Measurements from ENCODE around the gene EPHB1. TPM values are rescaled to one million over a fixed set of nuclear protein-coding genes. Genes with fewer than 3 reads are reported as not detected.

Gene EPHB1
- total RNA-seq, 8 experiments from 2014 or later = 0.31 to 21.1 (median 13.7) TPM; not detected in 1

GRCh38 chr3:135238871-135239614 lies 444.0 kb downstream of the EPHB1 start:
- Histone ChIP-seq H3K4me3 (no peak overlapping the region), H3K4me1 (replicated peaks in 1 of 2) (peaks cover 6 to 8% of the 10 kb centered on the region in 2 donors), H3K27ac (no peak overlapping the region)
- in situ Hi-C loops (cut with MboI; ENCODE audit: low pct_unique_long_range_greater_than_20kb in 2 of 9, low sequenced_read_pairs in 9 of 9, unreplicated experiment in 9 of 9) = no loop called here
- ATAC-seq (replicated peaks in 6 of 8) = no peak
- WGBS, 10 experiments = 17 to 100% (median 69%) methylated on average over 1 to 4 of the region's 6 CpGs; no CpG with 5 or more reads in 1 of the 10 experiments

- in situ Hi-C loops (cut with MboI; ENCODE audit: low pct_unique_long_range_greater_than_20kb in 2 of 9, low sequenced_read_pairs in 9 of 9, unreplicated experiment in 9 of 9) = no loop called here
- 0 to 100% (median 55%) methylated on average over 1 of the region's 1 CpG; no CpG with 5 or more reads in 4 of the 10 experiments for WGBS, 10 experiments
Measured at GRCh38 chr3:135239615-135239884, 444.5 kb downstream of the EPHB1 start.

GRCh38 chr3:135240426-135240825 lies 445.4 kb downstream of the EPHB1 start:
- Histone ChIP-seq H3K4me3 (no peak overlapping the region), H3K4me1 (replicated peaks in 1 of 2) (peaks cover 6 to 8% of the 10 kb centered on the region in 2 donors), H3K27ac (no peak overlapping the region)
- ATAC-seq (replicated peaks in 6 of 8) = no peak
- in situ Hi-C loops (cut with MboI; ENCODE audit: low pct_unique_long_range_greater_than_20kb in 2 of 9, low sequenced_read_pairs in 9 of 9, unreplicated experiment in 9 of 9) = no loop called here

More at GRCh38 chr3:135239615-135239884, 444.5 kb downstream of the EPHB1 start:
- Histone ChIP-seq H3K27ac (no peak overlapping the region), H3K4me3 (no peak overlapping the region), H3K4me1 (replicated peaks in 1 of 2) (peaks cover 6 to 8% of the 10 kb centered on the region in 2 donors)
- no peak for ATAC-seq (replicated peaks in 6 of 8)

GRCh38 chr3:135242285-135242684 lies 447.2 kb downstream of the EPHB1 start:
- H3K4me3 ChIP-seq = no peak overlapping the region
- 0 to 100% (median 66%) methylated on average over 1 of the region's 2 CpGs; no CpG with 5 or more reads in 4 of the 10 experiments for WGBS, 10 experiments
- no peak for ATAC-seq (replicated peaks in 6 of 8)
- H3K27ac ChIP-seq = no peak overlapping the region
- in situ Hi-C loops (cut with MboI; ENCODE audit: low pct_unique_long_range_greater_than_20kb in 2 of 9, low sequenced_read_pairs in 9 of 9, unreplicated experiment in 9 of 9) = no loop called here
- H3K4me1 ChIP-seq (replicated peaks in 1 of 2) = peaks cover 6% of the 10 kb centered on the region in 2 donors

- H3K27ac ChIP-seq = no peak overlapping the region
- no peak overlapping the region for H3K4me3 ChIP-seq
- peaks cover 0 to 3% of the 10 kb centered on the region in 2 donors for H3K4me1 ChIP-seq (replicated peaks in 1 of 2)
- in situ Hi-C loops (cut with MboI; ENCODE audit: low pct_unique_long_range_greater_than_20kb in 2 of 9, low sequenced_read_pairs in 9 of 9, unreplicated experiment in 9 of 9) = no loop called here
- 0 to 73% (median 27%) methylated on average over 1 to 3 of the region's 3 CpGs; no CpG with 5 or more reads in 3 of the 10 experiments for WGBS, 10 experiments
- ATAC-seq (replicated peaks in 6 of 8) = no peak
Measured at GRCh38 chr3:135243616-135244015, 448.6 kb downstream of the EPHB1 start.

GRCh38 chr3:135246027-135246426 lies 451.0 kb downstream of the EPHB1 start:
- Histone ChIP-seq H3K4me1 (replicated peaks in 1 of 2) (no peaks in the 10 kb centered on the region), H3K4me3 (no peak overlapping the region), H3K27ac (no peak overlapping the region)
- WGBS, 10 experiments = 83 to 100% methylated on average over 1 of the region's 1 CpG; no CpG with 5 or more reads in 8 of the 10 experiments
- ATAC-seq (replicated peaks in 6 of 8) = no peak
- in situ Hi-C loops (cut with MboI; ENCODE audit: low pct_unique_long_range_greater_than_20kb in 2 of 9, low sequenced_read_pairs in 9 of 9, unreplicated experiment in 9 of 9) = no loop called here

- Histone ChIP-seq H3K4me1 (replicated peaks in 1 of 2) (no peaks in the 10 kb centered on the region), H3K4me3 (no peak overlapping the region), H3K27ac (no peak overlapping the region)
- no peak for ATAC-seq (replicated peaks in 6 of 8)
- WGBS, 10 experiments = 0 to 100% (median 86%) methylated on average over 1 to 6 of the region's 12 CpGs; no CpG with 5 or more reads in 1 of the 10 experiments
- in situ Hi-C loops (cut with MboI; ENCODE audit: low pct_unique_long_range_greater_than_20kb in 2 of 9, low sequenced_read_pairs in 9 of 9, unreplicated experiment in 9 of 9) = no loop called here
Measured at GRCh38 chr3:135248213-135248612, 453.2 kb downstream of the EPHB1 start.

GRCh38 chr3:135249186-135249585 lies 454.1 kb downstream of the EPHB1 start:
- Histone ChIP-seq H3K27ac (no peak overlapping the region), H3K4me3 (no peak overlapping the region), H3K4me1 (replicated peaks in 1 of 2) (no peaks in the 10 kb centered on the region)
- WGBS, 10 experiments = 85 to 100% (median 96%) methylated on average over 1 to 5 of the region's 5 CpGs; no CpG with 5 or more reads in 5 of the 10 experiments
- in situ Hi-C loops (cut with MboI; ENCODE audit: low pct_unique_long_range_greater_than_20kb in 2 of 9, low sequenced_read_pairs in 9 of 9, unreplicated experiment in 9 of 9) = no loop called here
- ATAC-seq (replicated peaks in 6 of 8) = no peak

GRCh38 chr3:135258916-135259315 lies 463.9 kb downstream of the EPHB1 start:
- in situ Hi-C loops (cut with MboI; ENCODE audit: low pct_unique_long_range_greater_than_20kb in 2 of 9, low sequenced_read_pairs in 9 of 9, unreplicated experiment in 9 of 9) = no loop called here
- H3K4me1 ChIP-seq (replicated peaks in 1 of 2) = peaks cover 0 to 4% of the 10 kb centered on the region in 2 donors
- no peak overlapping the region for H3K27ac ChIP-seq
- no peak overlapping the region for H3K4me3 ChIP-seq
- ATAC-seq (replicated peaks in 6 of 8) = no peak
- 50 to 100% (median 94%) methylated on average over 1 to 3 of the region's 3 CpGs; no CpG with 5 or more reads in 2 of the 10 experiments for whole genome bisulfite sequencing, 10 experiments

- Histone ChIP-seq H3K4me1 (replicated peaks in 1 of 2) (peaks cover 0 to 4% of the 10 kb centered on the region in 2 donors), H3K27ac (no peak overlapping the region), H3K4me3 (no peak overlapping the region)
- in situ Hi-C loops (cut with MboI; ENCODE audit: low pct_unique_long_range_greater_than_20kb in 2 of 9, low sequenced_read_pairs in 9 of 9, unreplicated experiment in 9 of 9) = no loop called here
- ATAC-seq (replicated peaks in 6 of 8) = no peak
- 71 to 100% (median 80%) methylated on average over 1 to 2 of the region's 2 CpGs; no CpG with 5 or more reads in 2 of the 10 experiments for WGBS, 10 experiments
Measured at GRCh38 chr3:135260025-135260424, 465.0 kb downstream of the EPHB1 start.

GRCh38 chr3:135261214-135261775 lies 466.2 kb downstream of the EPHB1 start:
- ATAC-seq (replicated peaks in 6 of 8) = no peak
- H3K27ac ChIP-seq = no peak overlapping the region
- H3K4me1 ChIP-seq (replicated peaks in 1 of 2) = peaks cover 0 to 4% of the 10 kb centered on the region in 2 donors
- 40 to 100% (median 89%) methylated on average over 1 to 5 of the region's 6 CpGs; no CpG with 5 or more reads in 1 of the 10 experiments for WGBS, 10 experiments
- in situ Hi-C loops (cut with MboI; ENCODE audit: low pct_unique_long_range_greater_than_20kb in 2 of 9, low sequenced_read_pairs in 9 of 9, unreplicated experiment in 9 of 9) = no loop called here
- no peak overlapping the region for H3K4me3 ChIP-seq

- no peak for ATAC-seq (replicated peaks in 6 of 8)
- WGBS, 10 experiments = 0 to 100% (median 80%) methylated on average over 1 of the region's 1 CpG; no CpG with 5 or more reads in 6 of the 10 experiments
- H3K27ac ChIP-seq = no peak overlapping the region
- H3K4me1 ChIP-seq (replicated peaks in 1 of 2) = peaks cover 0 to 4% of the 10 kb centered on the region in 2 donors
- no peak overlapping the region for H3K4me3 ChIP-seq
- in situ Hi-C loops (cut with MboI; ENCODE audit: low pct_unique_long_range_greater_than_20kb in 2 of 9, low sequenced_read_pairs in 9 of 9, unreplicated experiment in 9 of 9) = no loop called here
Measured at GRCh38 chr3:135261916-135262315, 466.9 kb downstream of the EPHB1 start.

GRCh38 chr3:135262441-135262840 lies 467.4 kb downstream of the EPHB1 start:
- peaks cover 0 to 4% of the 10 kb centered on the region in 2 donors for H3K4me1 ChIP-seq (replicated peaks in 1 of 2)
- ATAC-seq (replicated peaks in 6 of 8) = no peak
- H3K27ac ChIP-seq = no peak overlapping the region
- in situ Hi-C loops (cut with MboI; ENCODE audit: low pct_unique_long_range_greater_than_20kb in 2 of 9, low sequenced_read_pairs in 9 of 9, unreplicated experiment in 9 of 9) = no loop called here
- 69 to 100% (median 83%) methylated on average over 1 to 4 of the region's 4 CpGs; no CpG with 5 or more reads in 6 of the 10 experiments for WGBS, 10 experiments
- H3K4me3 ChIP-seq = no peak overlapping the region

Data from motor neuron (in vitro differentiated cells).